RWPE2 (cell line): ENCODE data around the gene PIK3CB.
"Not testable (repeated sequence)": the region's sequence is repeated elsewhere in the genome, so short reads cannot be mapped to it uniquely, and the experiment has no call there.

ENCODE experiments used
- ATAC-seq: fragments of 200-7000 bp; cut with Tn5 transposase; 3 replicates; pipeline ENCODE4 v1.9.1; 2021; ENCODE audit warnings: low read depth
- DNase-seq: peaks from one replicate; pipeline ENCODE4 v3.0.0-alpha.2; 2020; ENCODE audit warnings: low spot score
- H3K27ac ChIP-seq: fragments of 450-650 bp; 2 replicates; pipeline ENCODE4 v1.5.1; 2017; ENCODE audit warnings: mild to moderate bottlenecking; ENCODE audit not compliant: poor library complexity, severe bottlenecking
- H3K27me3 ChIP-seq: fragments of 250-450 bp; sonication (Bioruptor Pico); 2 replicates; pipeline ENCODE4 v1.5.1; 2021; ENCODE audit warnings: mild to moderate bottlenecking, moderate library complexity; ENCODE audit not compliant: insufficient read depth, poor library complexity, severe bottlenecking
- H3K36me3 ChIP-seq: fragments of 250-450 bp; sonication (Bioruptor Pico); 2 replicates; pipeline ENCODE4 v1.5.1; 2020; ENCODE audit warnings: low read depth, mild to moderate bottlenecking, moderate library complexity
- H3K4me1 ChIP-seq: fragments of 250-450 bp; sonication (Bioruptor Pico); 2 replicates; pipeline ENCODE4 v1.5.1; 2021; ENCODE audit warnings: mild to moderate bottlenecking, moderate library complexity; ENCODE audit not compliant: insufficient read depth, poor library complexity, severe bottlenecking
- H3K4me3 ChIP-seq: fragments of 250-450 bp; sonication (Bioruptor Pico); 2 replicates; pipeline ENCODE4 v1.5.1; 2021; ENCODE audit warnings: mild to moderate bottlenecking, moderate library complexity; ENCODE audit not compliant: severe bottlenecking
- H3K9me3 ChIP-seq: fragments of 250-450 bp; sonication (Bioruptor Pico); 2 replicates; pipeline ENCODE4 v1.5.1; 2021; ENCODE audit warnings: mild to moderate bottlenecking, moderate library complexity; ENCODE audit not compliant: severe bottlenecking
- CTCF ChIP-seq: fragments of 450-650 bp; IDR thresholded peaks from one replicate; pipeline ENCODE4 v1.5.1; 2017; ENCODE audit warnings: mild to moderate bottlenecking, moderate library complexity; ENCODE audit not compliant: poor library complexity, severe bottlenecking

The PIK3CB gene

DNA sequence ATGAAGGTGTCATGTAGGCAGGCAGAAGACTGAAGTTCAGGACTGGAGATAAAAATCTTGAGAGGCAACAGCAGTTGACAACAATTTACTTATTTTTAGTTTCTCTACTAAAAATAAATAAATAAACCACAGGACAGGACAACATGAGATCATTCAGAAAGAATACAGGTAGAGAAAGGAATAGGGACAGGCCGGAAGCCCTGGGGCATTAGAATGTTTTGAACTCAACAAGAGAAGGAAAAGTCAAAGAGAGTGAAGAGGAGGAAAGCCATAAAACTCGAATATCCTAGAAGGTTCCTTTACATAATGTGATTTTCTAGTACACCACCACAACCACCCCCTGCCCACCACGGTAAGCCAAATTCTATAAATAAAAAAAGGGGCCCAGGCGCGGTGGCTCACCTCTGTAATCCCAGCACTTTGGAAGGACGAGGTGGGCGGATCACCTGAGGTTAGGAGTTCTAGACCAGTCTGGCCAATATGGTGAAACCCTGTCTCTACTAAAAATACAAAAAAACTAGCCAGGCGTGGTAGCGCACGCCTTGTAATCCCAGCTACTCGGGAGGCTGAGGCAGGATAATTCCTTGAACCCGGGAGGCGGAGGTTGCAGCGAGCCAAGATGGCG, 4.7 kb downstream of the PIK3CB start:
- Histone ChIP-seq H3K9me3 (no peaks in the 10 kb centered on the region), H3K4me1 (no peaks in the 10 kb centered on the region), H3K4me3 (no peak overlapping the region), H3K27ac (no peak overlapping the region), H3K27me3 (no peaks in the 10 kb centered on the region), H3K36me3 (no peaks in the 10 kb centered on the region)
- no peak for ATAC-seq
- no peak for DNase-seq
- TF ChIP-seq CTCF = no peak

DNA sequence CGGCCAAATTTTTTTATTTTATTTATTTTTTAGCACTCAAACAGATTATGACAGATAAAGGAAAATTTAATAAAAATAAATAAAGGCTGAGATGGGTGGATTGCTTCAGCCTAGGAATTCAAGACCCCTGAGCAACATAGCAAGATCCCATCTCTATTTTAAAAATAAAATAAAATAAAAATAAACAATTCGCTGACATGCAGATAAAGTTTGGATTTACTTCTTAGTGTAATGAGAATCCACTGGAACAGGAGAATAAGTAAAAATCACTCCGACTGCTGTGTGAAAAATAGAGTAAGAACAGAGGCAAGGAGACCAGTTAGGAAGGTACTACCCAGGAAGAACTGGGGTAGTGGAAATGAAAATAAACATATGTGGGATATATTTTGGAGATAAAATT, 5.6 kb downstream of the PIK3CB start:
- peaks cover 4% of the 10 kb centered on the region for H3K4me1 ChIP-seq
- DNase-seq (no peak), ATAC-seq (no peak)
- TF ChIP-seq CTCF = no peak
- H3K9me3 ChIP-seq = no peaks in the 10 kb centered on the region
- H3K4me3 ChIP-seq = no peak overlapping the region
- no peaks in the 10 kb centered on the region for H3K27me3 ChIP-seq
- no peaks in the 10 kb centered on the region for H3K36me3 ChIP-seq
- no peak overlapping the region for H3K27ac ChIP-seq

GRCh38 chr3:138827222-138827621, 7.5 kb downstream of the PIK3CB start:
- no peaks in the 10 kb centered on the region for H3K9me3 ChIP-seq
- H3K4me1 ChIP-seq = peaks cover 12% of the 10 kb centered on the region
- TF ChIP-seq CTCF = no peak
- no peaks in the 10 kb centered on the region for H3K27me3 ChIP-seq
- H3K27ac ChIP-seq = no peak overlapping the region
- ATAC-seq (no peak), DNase-seq (no peak)
- no peaks in the 10 kb centered on the region for H3K36me3 ChIP-seq
- H3K4me3 ChIP-seq = no peak overlapping the region

DNA sequence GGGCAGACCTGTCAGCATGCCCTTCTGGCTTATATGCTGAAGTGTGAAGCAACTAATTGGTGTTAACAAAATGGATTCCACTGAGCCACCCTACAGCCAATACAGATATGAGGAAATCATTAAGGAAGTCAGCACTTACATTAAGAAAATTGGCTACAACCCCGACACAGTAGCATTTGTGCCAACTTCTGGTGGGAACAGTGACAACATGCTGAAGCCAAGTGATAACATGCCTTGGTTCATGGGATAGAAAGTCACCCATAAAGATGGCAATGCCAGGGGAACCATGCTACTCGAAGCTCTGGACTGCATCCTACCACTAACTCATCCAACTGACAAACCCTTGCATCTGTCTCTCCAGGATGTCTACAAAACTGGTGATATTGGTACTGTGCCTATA, 9.4 kb downstream of the PIK3CB start:
- no peak overlapping the region for H3K27ac ChIP-seq
- H3K36me3 ChIP-seq = no peaks in the 10 kb centered on the region
- H3K4me3 ChIP-seq = no peak overlapping the region
- DNase-seq (no peak), ATAC-seq (no peak)
- no peaks in the 10 kb centered on the region for H3K27me3 ChIP-seq
- no peak for TF ChIP-seq CTCF
- peaks cover 12% of the 10 kb centered on the region for H3K4me1 ChIP-seq
- no peaks in the 10 kb centered on the region for H3K9me3 ChIP-seq

- H3K27ac ChIP-seq = peak overlapping the region; percentile 41
- no peak overlapping the region for H3K4me3 ChIP-seq
- H3K27me3 ChIP-seq = no peaks in the 10 kb centered on the region
- peaks cover 12% of the 10 kb centered on the region for H3K4me1 ChIP-seq
- peak; percentile 51 for ATAC-seq
- H3K9me3 ChIP-seq = no peaks in the 10 kb centered on the region
- no peak for DNase-seq
- no peaks in the 10 kb centered on the region for H3K36me3 ChIP-seq
- TF ChIP-seq CTCF = no peak
These were observed 10.6 kb downstream of the PIK3CB start for GRCh38 chr3:138824114-138824506.

- H3K27me3 ChIP-seq, H3K27ac ChIP-seq, DNase-seq, H3K9me3 ChIP-seq, H3K36me3 ChIP-seq, ATAC-seq, H3K4me3 ChIP-seq: not testable (repeated sequence)
- peaks cover 12% of the 10 kb centered on the region for H3K4me1 ChIP-seq
These were observed 14.3 kb downstream of the PIK3CB start for GRCh38 chr3:138820379-138820778.
